ACHN (cell line): Measurements from ENCODE around the gene TCEAL1.
"Not testable (repeated sequence)": the region's sequence is repeated elsewhere in the genome, so short reads cannot be mapped to it uniquely, and the experiment has no call there.

Experiments
- DNase-seq: peaks from one replicate; pipeline ENCODE4 v3.0.0-alpha.2; 2015
- in situ Hi-C: cut with HindIII; loops from 2 replicates; pipeline ENCODE4 v1.10.0; 2017; ENCODE audit warnings: low sequenced_read_pairs, low pct_ligation_motif_present, low pct_unique_long_range_greater_than_20kb

The TCEAL1 gene

GRCh38 chrX:103628386-103629317 is at the start of gene TCEAL1:
TSS of gene TCEAL1 (plus strand) at chrX:103628975. CDS start at chrX:103629917, 942 bp downstream.
- in situ Hi-C loops, result no loop called here
- DNase-seq, result peak; percentile 9

- in situ Hi-C loops, result no loop called here
- peak; percentile 1 for DNase-seq
These were observed 44.2 kb upstream of the TCEAL1 start for GRCh38 chrX:103584596-103584995.

- in situ Hi-C loops, result no loop called here
- peak; percentile 11 for DNase-seq
These were observed 43.1 kb upstream of the TCEAL1 start, which contains the start of gene TCEAL4 for GRCh38 chrX:103585411-103586313. TSS of gene TCEAL4 (plus strand) at chrX:103585515. CDS start at chrX:103586676, 1,161 bp downstream.

GRCh38 chrX:103586314-103586646 is 42.5 kb upstream of the TCEAL1 start:
- no peak for DNase-seq
- in situ Hi-C loops, result no loop called here

GRCh38 chrX:103586659-103587058 is 42.1 kb upstream of the TCEAL1 start:
- in situ Hi-C loops, result no loop called here
- DNase-seq, result no peak

GRCh38 chrX:103592295-103592694 is 36.5 kb upstream of the TCEAL1 start:
- in situ Hi-C loops, result not testable (repeated sequence)

GRCh38 chrX:103595202-103595601 is 33.6 kb upstream of the TCEAL1 start:
- DNase-seq, in situ Hi-C loops: not testable (repeated sequence)

More at GRCh38 chrX:103592295-103592694, 36.5 kb upstream of the TCEAL1 start:
- DNase-seq, result not testable (repeated sequence)

- in situ Hi-C loops, result no loop called here
- DNase-seq, result peak; percentile 31
These were observed 21.1 kb upstream of the TCEAL1 start, which contains the start of gene TCEAL3 for GRCh38 chrX:103607364-103608305. TSS of gene TCEAL3 (plus strand) at chrX:103607963. CDS start at chrX:103609065, 1,102 bp downstream.

- no peak for DNase-seq
These were observed 20.3 kb upstream of the TCEAL1 start for GRCh38 chrX:103608306-103608963.

GRCh38 chrX:103610282-103610681 is 18.5 kb upstream of the TCEAL1 start:
- in situ Hi-C loops, result no loop called here
- DNase-seq, result no peak

More at GRCh38 chrX:103608306-103608963, 20.3 kb upstream of the TCEAL1 start:
- in situ Hi-C loops, result no loop called here

GRCh38 chrX:103613362-103613890 is 15.3 kb upstream of the TCEAL1 start:
- in situ Hi-C loops, result no loop called here
- DNase-seq, result no peak

GRCh38 chrX:103614999-103615398 is 13.8 kb upstream of the TCEAL1 start:
- no peak for DNase-seq
- in situ Hi-C loops, result no loop called here

GRCh38 chrX:103615781-103616371 is 12.9 kb upstream of the TCEAL1 start:
- in situ Hi-C loops, result no loop called here
- no peak for DNase-seq

- no peak for DNase-seq
- in situ Hi-C loops, result no loop called here
These were observed 12.0 kb upstream of the TCEAL1 start for GRCh38 chrX:103616676-103617186.

- no peak for DNase-seq
- in situ Hi-C loops, result no loop called here
These were observed 4.7 kb upstream of the TCEAL1 start for GRCh38 chrX:103624111-103624510.

GRCh38 chrX:103626855-103627254 is 1.9 kb upstream of the TCEAL1 start:
- in situ Hi-C loops, result no loop called here
- no peak for DNase-seq
